Uterus (tissue), 2 donors: ENCODE data around the gene LCMT1.

Experiments
- CTCF ChIP-seq, 4 experiments: fragments of 200-600 bp in 2 of 4; fragments of 450-650 bp in 2 of 4; sonication (generic) in 2 of 4; IDR thresholded peaks; one replicate each; pipeline ENCODE4 v1.5.1; 2016 to 2019; ENCODE audit warnings: antibody characterized with exemption in 4 of 4, mild to moderate bottlenecking in 2 of 4, moderate library complexity in 1 of 4
- POLR2A ChIP-seq, 2 donors: fragments of 450-650 bp; IDR thresholded peaks; one replicate each; pipeline ENCODE4 v1.6.1; 2016; ENCODE audit warnings: antibody characterized with exemption in 2 of 2, mild to moderate bottlenecking in 1 of 2, moderate library complexity in 1 of 2

GRCh38 chr16:25217921-25218320 is 106.4 kb downstream of the LCMT1 start:
- TF ChIP-seq CTCF (IDR thresholded peaks at IDR 0.05) (no peak), POLR2A (IDR thresholded peaks at IDR 0.05) (no peak)
